ENCODE measurements around the gene NIPBL. TPM values are rescaled to one million over a fixed set of nuclear protein-coding genes. Genes with fewer than 3 reads are reported as not detected.
A peak's percentile ranks its signal among the peaks of the same experiment; 100 is the strongest.

NIPBL gene
- total RNA-seq, 1 experiment from 2014 or later = 48.1 TPM

DNA sequence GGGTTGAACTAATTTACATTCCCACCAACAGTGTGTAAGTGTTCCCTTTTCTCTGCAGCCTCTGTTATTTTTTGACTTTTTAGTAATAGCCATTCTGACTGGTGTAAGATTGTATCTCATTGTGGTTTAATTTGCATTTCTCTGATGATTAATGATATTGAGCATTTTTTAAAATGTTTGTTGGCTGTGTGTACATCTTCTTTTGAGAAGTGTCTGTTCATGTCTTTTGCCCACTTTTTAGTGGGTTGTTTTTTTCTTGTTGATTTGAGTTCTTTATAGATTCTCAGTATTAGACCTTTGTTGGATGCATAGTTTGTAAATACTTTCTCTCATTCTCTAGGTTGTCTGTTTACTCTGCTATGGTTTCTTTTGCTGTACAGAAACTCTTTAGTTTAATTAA, 101.6 kb downstream of the NIPBL start:
- H3K9me3 ChIP-seq = no peaks in the 10 kb centered on the region
- BruUV-seq (replicated peaks) = no TSS peak
- no peaks in the 10 kb centered on the region for H3K27me3 ChIP-seq (replicated peaks; ENCODE audit: control insufficient read depth, insufficient read depth, low read length)
- ChIA-PET POLR2A (no interaction called here), CTCF (no interaction called here)
- Mint-ChIP-seq H3K27me3 (ENCODE audit: insufficient read depth, unreplicated experiment) (no peaks in the 10 kb centered on the region), H3K27ac (ENCODE audit: unreplicated experiment) (no peak overlapping the region), H3K36me3 (ENCODE audit: insufficient read depth, unreplicated experiment) (peaks cover 32% of the 10 kb centered on the region), H3K9me3 (ENCODE audit: unreplicated experiment) (no peaks in the 10 kb centered on the region), H3K4me3 (ENCODE audit: unreplicated experiment) (no peak overlapping the region), H3K4me1 (ENCODE audit: low read depth, unreplicated experiment) (no peaks in the 10 kb centered on the region)
- no peaks in the 10 kb centered on the region for H3K4me1 ChIP-seq
- DNase-seq = no peak
- H3K36me3 ChIP-seq (ENCODE audit: control insufficient read depth, insufficient read depth, low read length) = no peaks in the 10 kb centered on the region
- H3K4me3 ChIP-seq (ENCODE audit: low read depth, low read length) = no peak overlapping the region
- intact Hi-C loops (cut with micrococcal nuclease; ENCODE audit: unreplicated experiment) = no loop called here
- TF ChIP-seq, protein P1, sequence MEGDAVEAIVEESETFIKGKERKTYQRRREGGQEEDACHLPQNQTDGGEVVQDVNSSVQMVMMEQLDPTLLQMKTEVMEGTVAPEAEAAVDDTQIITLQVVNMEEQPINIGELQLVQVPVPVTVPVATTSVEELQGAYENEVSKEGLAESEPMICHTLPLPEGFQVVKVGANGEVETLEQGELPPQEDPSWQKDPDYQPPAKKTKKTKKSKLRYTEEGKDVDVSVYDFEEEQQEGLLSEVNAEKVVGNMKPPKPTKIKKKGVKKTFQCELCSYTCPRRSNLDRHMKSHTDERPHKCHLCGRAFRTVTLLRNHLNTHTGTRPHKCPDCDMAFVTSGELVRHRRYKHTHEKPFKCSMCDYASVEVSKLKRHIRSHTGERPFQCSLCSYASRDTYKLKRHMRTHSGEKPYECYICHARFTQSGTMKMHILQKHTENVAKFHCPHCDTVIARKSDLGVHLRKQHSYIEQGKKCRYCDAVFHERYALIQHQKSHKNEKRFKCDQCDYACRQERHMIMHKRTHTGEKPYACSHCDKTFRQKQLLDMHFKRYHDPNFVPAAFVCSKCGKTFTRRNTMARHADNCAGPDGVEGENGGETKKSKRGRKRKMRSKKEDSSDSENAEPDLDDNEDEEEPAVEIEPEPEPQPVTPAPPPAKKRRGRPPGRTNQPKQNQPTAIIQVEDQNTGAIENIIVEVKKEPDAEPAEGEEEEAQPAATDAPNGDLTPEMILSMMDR (IDR thresholded peaks at IDR 0.05; ENCODE audit: insufficient read depth in 1 of 2, low read depth in 1 of 2, low read length in 1 of 2, severe bottlenecking in 1 of 2, unreplicated experiment in 1 of 2) = no peak

DNA sequence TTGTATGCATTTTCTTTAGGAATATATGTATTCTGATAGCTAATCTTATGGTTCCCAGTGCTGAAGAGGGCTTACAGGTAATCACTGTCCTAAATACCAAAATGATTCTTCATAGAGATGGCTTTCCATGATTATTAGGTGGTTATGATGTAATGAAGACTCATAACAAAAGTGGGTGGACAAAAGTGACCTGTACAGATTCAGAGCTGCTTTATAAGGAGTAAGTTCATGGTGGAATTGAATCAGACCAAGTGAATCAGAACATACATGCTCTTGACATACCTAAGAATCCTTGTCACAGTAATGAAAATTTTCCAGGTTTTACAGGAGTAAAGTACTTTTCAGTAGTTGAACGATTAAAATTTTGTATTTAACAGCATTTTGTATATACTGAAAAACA, 105.6 kb downstream of the NIPBL start:
- peaks cover 33% of the 10 kb centered on the region for H3K36me3 Mint-ChIP-seq (ENCODE audit: insufficient read depth, unreplicated experiment)
- ChIA-PET CTCF (interaction anchor here (0.5 kb wide), 1 partner anchor 27 kb away, joined by 3 read pairs; no protein-coding TSS in a partner anchor), POLR2A (no interaction called here)
- no peaks in the 10 kb centered on the region for H3K27me3 Mint-ChIP-seq (ENCODE audit: insufficient read depth, unreplicated experiment)
- H3K27ac Mint-ChIP-seq (ENCODE audit: unreplicated experiment) = no peak overlapping the region
- H3K27me3 ChIP-seq (replicated peaks; ENCODE audit: control insufficient read depth, insufficient read depth, low read length) = no peaks in the 10 kb centered on the region
- no peak overlapping the region for H3K4me3 Mint-ChIP-seq (ENCODE audit: unreplicated experiment)
- DNase-seq = no peak
- H3K4me3 ChIP-seq (ENCODE audit: low read depth, low read length) = no peak overlapping the region
- TF ChIP-seq, protein P1 (IDR thresholded peaks at IDR 0.05; ENCODE audit: insufficient read depth in 1 of 2, low read depth in 1 of 2, low read length in 1 of 2, severe bottlenecking in 1 of 2, unreplicated experiment in 1 of 2) = no peak
- H3K9me3 ChIP-seq = no peaks in the 10 kb centered on the region
- no TSS peak for BruUV-seq (replicated peaks)
- 0 out of 2 replicates have a peak, but pooled peaks cover 1% of the 10 kb centered on the region for H3K36me3 ChIP-seq (ENCODE audit: control insufficient read depth, insufficient read depth, low read length)
- no peaks in the 10 kb centered on the region for H3K4me1 ChIP-seq
- intact Hi-C loops (cut with micrococcal nuclease; ENCODE audit: unreplicated experiment) = no loop called here
- H3K9me3 Mint-ChIP-seq (ENCODE audit: unreplicated experiment) = no peaks in the 10 kb centered on the region
- H3K4me1 Mint-ChIP-seq (ENCODE audit: low read depth, unreplicated experiment) = no peaks in the 10 kb centered on the region

GRCh38 chr5:36985387-36985786, 108.8 kb downstream of the NIPBL start:
- H3K4me1 ChIP-seq = no peaks in the 10 kb centered on the region
- H3K27ac Mint-ChIP-seq (ENCODE audit: unreplicated experiment) = no peak overlapping the region
- POLR2A ChIA-PET = no interaction called here
- H3K9me3 ChIP-seq = no peaks in the 10 kb centered on the region
- H3K27me3 Mint-ChIP-seq (ENCODE audit: insufficient read depth, unreplicated experiment) = no peaks in the 10 kb centered on the region
- H3K27me3 ChIP-seq (replicated peaks; ENCODE audit: control insufficient read depth, insufficient read depth, low read length) = no peaks in the 10 kb centered on the region
- no peaks in the 10 kb centered on the region for H3K9me3 Mint-ChIP-seq (ENCODE audit: unreplicated experiment)
- no peaks in the 10 kb centered on the region for H3K4me1 Mint-ChIP-seq (ENCODE audit: low read depth, unreplicated experiment)
- CTCF ChIA-PET = no interaction called here
- DNase-seq = no peak
- no peak overlapping the region for H3K4me3 ChIP-seq (ENCODE audit: low read depth, low read length)
- no peak overlapping the region for H3K4me3 Mint-ChIP-seq (ENCODE audit: unreplicated experiment)
- TSS peak; percentile 67 for BruUV-seq (replicated peaks)
- intact Hi-C loops (cut with micrococcal nuclease; ENCODE audit: unreplicated experiment) = no loop called here
- H3K36me3 ChIP-seq (ENCODE audit: control insufficient read depth, insufficient read depth, low read length) = 0 out of 2 replicates have a peak, but pooled peaks cover 1% of the 10 kb centered on the region
- TF ChIP-seq, protein P1 (IDR thresholded peaks at IDR 0.05; ENCODE audit: insufficient read depth in 1 of 2, low read depth in 1 of 2, low read length in 1 of 2, severe bottlenecking in 1 of 2, unreplicated experiment in 1 of 2) = no peak
- H3K36me3 Mint-ChIP-seq (ENCODE audit: insufficient read depth, unreplicated experiment) = peaks cover 16% of the 10 kb centered on the region

All from Caco-2 (cell line).